Kidney capillary endothelial cell (primary cell): ENCODE measurements around the gene PAN3.
"Not testable (repeated sequence)": the region's sequence is repeated elsewhere in the genome, so short reads cannot be mapped to it uniquely, and the experiment has no call there.

Experiments used
- DNase-seq: peaks from one replicate; pipeline ENCODE4 v3.0.0-alpha.2; 2018; ENCODE audit warnings: low spot score

The PAN3 gene

DNA sequence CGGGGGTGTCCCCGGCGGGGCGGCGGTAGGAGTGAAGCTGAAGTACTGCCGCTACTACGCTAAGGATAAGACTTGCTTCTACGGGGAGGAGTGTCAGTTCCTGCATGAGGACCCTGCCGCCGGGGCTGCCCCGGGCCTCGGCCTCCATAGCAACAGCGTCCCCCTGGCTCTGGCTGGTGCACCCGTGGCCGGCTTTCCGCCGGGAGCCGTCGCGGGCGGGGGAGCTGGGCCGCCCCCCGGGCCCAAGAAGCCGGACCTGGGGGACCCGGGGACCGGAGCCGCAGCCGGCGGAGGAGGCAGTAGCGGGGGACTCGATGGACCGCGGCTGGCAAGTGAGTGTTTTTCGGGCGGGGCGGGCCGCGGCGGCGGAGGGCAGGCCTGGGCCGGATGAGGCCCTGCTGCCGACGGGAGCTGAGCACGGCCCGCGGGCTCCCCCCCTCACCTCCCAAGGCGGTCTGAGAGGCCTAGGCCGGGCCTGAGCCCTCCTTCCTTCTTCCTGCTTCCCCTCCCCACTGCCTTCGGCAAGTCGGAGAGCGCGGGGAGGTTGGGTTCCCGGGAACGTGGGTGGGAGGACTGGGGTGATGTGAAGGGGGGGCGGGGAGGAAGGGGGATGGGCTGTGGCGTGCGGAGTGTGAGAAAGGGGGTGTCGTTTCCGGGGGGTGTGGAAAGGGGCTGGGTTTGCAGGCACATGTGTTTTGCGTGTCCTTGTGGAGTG is 568 bp downstream of the PAN3 start:
- peak; percentile 36 for DNase-seq

DNA sequence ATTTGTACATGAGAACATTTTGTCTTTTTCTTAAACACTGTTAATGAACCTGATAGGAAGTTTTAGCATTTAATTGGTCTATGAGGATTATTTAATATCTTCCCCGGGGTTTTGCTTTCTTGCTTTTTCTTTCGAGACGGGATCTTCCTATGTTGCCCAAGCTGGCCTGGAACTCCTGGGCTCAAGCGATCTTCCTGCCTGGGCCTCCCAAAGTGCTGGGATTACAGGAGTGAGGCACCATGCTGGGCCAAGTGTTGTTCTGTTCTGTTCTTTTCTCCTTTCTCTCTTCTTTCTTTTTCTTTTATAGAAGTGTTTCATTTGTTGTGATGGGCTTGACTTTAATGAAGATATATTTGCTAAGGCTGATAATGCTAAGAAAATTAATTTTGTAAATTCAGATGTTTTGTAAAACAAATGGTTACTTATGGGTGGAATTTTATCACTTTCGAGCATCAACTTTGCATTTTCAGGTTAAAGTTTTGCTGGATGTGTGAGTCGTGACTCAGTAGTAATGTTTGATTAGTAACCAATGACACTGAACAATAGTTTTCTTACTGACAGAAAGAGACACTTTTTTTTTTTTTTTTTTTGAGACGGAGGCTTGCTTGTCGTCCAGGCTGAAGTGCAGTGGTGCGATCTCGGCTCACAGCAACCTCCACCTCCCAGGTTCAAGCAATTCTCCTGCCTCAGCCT is 2.2 kb downstream of the PAN3 start:
- no peak for DNase-seq

DNA sequence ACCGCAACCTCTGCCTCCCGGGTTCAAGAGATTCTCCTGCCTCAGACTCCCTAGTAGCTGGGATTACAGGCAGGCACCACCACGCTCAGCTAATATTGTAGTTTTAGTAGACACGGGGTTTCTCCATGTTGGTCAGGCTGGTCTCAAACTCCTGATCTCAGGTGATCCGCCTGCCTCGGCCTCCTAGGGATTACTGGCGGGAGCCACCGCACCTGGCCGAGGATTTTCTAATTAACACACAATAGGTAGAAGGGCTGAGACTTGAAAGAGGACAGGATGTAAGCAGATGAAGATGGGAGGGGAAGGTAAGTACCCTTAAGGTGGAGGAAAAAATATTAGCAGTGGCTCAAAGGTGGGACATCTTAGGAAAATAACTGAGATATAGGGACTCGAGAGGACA is 3.2 kb downstream of the PAN3 start:
- not testable (repeated sequence) for DNase-seq

DNA sequence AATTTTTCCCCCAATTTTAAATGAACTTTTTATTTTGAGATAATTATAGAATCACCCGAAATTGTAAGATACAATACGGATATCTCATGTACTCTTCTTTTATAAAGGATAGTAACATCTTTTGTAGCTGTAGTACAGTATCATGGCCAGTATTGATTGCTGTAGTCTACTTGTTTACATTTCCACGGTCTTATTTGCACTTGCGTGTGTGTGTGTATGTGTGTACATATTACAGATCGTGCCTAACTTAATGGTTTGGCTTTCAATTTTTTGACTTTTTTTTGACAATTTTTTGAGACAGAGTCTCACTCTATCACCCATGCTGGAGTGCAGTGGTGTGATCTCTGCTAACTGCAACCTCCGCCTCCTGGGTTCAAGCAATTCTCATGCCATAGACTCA is 6.7 kb downstream of the PAN3 start:
- no peak for DNase-seq

DNA sequence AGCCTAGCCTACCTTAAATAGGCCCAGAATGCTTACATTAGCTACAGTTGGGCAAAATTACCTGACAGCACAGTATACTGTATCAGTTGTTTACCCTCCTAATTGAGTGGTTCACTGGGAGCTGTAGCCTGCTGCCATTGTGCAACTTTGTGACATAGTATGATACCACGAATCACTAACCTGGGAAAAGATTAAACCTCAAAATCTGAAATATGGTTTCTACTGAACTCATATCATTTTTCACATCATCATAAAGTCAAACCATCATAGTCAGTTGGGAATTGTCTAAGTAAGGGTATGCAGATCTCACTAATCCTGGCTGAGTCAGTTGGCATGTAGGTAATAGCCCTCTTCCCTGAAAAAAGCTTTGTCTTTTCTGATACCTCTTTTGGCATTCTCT is 9.2 kb downstream of the PAN3 start:
- no peak for DNase-seq

DNA sequence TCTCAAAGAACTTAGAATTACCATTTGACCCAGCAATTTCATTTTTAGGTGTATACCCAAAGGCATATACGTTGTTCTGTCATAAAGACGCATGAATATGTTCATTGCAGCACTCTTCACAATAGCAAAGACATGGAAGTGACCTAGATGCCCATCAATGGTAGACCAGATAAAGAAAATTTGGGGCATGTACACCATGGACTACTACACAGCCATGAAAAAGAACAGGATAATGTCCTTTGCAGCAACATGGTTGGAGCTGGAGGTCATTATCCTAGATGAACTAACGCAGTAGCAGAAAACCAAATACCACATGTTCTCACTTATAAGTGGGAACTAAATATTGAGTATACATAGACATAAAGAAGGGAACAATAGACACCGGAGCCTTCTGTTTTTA is 20.7 kb downstream of the PAN3 start:
- DNase-seq = no peak

DNA sequence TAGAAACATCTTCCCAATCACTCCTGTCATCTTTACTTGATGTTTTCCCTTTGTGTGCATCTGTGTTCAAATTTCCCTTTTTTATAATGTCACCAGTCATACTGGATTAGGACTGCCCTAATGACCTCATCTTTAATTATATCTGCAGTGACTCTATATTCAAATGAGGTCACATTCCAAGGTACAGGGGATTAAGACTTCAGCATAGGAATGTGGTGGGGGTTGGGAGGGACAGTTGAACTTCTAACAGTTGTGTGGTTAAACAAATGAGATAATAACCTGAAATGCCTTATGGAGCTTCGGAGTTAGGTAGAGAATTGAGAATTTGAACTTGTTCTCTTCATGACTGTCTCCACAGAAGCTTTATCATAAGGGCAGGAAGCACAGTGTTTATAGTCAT is 23.0 kb downstream of the PAN3 start:
- peak; percentile 26 for DNase-seq

DNA sequence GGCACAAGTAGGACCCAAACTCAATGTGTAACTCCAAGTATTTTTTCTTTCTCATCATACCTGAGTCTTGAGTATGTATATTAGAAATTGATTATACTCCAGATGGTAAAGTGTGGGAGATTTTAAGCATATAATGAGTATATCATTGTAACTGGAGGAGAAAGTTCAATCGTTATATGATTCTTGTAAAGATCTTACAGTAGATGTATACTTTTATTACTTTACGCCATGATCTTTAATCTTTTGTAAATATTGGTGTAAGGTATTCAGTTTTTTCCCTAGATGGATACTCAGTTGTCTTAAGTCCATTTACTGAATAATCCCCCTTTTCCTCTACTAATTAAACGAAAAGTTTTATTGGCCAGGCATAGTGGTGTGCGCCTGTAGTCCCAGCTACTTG is 25.2 kb downstream of the PAN3 start:
- DNase-seq = no peak

DNA sequence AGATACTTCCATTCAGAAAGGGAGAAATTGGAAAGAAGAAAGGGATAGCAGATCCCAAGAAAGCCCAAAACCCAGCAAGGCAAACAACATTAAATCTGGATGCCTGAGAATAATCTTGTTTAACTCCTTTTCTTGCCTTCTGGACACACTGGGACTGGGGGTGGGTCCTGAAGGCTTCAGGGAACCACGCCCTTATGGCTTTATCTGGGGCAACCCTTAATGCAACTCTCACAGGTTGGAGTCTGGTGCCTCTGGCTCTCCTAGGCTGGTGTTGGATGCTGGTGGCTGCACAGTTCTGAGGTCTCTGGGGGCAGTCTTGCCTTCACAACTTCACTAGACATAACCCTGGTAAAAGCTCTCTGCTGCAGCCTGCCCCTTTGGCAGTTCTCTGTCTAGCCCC is 27.9 kb downstream of the PAN3 start:
- no peak for DNase-seq

DNA sequence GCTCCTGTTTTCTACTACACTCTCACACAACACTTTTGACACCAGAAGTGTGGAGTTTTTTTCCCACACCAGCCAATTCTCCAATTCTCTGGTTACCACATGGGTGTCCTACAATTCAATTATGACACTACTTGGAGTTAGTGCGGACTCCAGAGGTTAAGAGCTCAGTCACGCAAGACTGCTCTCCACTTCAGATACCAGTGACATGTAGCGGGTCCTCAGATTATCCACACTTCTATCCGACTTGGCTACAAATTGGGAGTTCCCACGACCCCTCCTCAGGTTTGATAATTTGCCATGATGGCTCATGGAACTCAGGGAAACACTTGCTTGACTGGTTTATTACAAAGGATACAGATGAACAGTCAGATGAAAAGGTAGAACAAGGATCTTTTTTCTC is 32.9 kb downstream of the PAN3 start:
- DNase-seq = no peak

DNA sequence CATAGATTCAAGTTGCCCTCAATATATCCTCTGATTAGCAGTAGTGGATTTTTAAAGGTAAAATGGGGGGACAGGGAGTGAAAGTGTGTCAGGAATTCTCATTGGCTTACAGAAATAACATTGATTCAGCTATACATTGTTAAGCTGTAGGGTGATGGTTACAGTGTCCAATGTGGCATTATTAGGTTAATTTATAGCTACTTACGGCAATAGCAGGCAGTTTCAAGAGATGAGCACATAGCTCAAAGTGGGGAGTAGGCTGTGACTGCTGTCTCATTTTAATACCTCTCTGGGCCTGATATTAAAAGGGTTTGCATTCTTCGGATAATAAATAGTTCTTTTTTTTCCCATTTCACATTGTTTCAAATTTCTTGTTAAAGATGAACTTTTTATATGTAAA is 34.6 kb downstream of the PAN3 start:
- DNase-seq = no peak

DNA sequence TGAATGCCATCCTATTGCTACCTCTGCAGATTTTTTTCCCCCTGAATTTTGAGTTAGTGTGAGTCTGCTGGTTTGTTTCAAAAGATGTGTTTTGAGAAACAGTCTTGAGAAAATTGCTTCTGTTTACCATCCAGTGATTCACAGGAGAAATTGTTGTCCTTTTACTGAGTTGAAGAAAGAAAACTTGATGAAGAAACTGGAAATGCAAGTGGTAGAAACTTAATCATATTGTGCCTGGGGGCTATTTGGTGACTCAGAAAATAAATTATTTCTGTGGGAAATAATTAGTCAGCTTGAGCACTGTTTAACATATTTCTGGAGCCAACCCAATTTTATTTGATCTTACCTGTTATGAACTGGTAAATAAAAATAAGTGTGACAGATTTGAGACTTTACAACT is 35.4 kb downstream of the PAN3 start:
- DNase-seq = no peak

DNA sequence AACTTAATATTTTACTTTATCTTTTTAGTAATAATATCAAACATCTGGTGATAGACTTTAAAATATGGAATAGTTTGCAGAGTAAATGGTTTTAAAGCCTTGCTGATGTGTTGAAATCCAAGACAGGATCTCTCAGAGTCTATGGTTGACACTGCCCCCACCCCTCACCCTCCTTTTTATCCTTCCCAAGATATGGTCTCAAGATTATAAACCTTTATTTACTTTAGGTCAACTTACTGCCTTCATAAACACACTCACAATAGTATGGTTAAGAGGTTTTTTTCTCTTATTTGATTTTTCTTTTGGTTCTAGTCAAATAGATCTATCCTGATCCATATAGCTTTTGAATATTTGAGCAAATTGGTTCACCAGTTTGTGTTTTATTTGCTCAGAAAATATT is 39.0 kb downstream of the PAN3 start:
- no peak for DNase-seq

DNA sequence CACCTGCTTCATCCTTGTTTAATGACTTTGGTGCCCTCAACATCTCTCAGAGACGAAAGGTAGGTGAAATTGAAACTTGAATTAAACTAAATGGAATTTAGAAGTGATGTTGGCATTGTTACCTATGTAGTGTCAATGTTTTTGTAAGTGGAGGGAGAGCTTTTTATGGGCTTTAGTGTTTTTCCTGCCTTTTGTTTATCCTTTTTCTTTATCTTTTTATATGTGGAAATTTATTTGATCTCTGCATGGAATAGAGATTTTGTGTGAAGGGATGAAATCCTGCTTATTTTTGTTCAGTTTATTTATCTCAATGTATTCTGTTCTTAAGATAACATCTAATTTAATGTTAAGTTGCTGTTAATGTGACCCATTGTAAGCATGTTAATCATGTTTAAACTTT is 39.5 kb downstream of the PAN3 start:
- no peak for DNase-seq

DNA sequence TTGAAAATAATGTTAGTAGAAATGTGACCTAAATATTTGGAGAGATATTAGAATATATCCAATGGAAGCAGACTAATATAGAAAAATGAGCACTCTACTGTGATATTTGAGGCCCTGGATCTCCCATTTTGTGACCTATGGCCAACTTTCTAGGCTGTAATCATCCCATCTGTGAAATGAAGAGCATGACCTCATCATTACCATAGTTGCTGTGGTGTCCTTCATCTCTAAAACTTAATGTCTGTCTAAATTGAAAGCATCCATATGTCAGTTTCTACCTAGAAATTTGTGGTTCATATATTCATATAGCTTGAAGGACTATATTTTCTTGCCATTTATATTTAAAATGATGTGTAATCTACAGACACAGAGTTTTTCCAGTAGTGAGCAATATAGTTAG is 41.6 kb downstream of the PAN3 start:
- no peak for DNase-seq

DNA sequence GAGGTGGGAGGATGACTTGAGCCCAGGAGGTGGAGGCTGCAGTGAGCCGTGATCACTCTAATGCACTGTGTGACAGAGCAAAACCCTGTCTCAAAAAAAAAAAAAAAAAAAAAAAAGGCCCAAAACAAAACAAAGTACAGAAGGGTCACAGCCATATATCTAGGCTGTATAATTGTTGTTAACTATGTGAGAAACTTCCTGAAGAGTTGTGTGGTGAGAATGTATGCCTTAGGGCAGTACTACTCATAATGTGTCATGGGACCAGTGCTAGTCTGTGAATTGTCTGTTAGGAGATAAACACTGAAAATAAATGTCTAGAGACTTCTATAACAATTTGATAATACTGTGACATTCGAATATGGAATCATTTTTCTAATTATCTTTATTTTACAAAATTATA is 43.1 kb downstream of the PAN3 start:
- DNase-seq = peak; percentile 75

DNA sequence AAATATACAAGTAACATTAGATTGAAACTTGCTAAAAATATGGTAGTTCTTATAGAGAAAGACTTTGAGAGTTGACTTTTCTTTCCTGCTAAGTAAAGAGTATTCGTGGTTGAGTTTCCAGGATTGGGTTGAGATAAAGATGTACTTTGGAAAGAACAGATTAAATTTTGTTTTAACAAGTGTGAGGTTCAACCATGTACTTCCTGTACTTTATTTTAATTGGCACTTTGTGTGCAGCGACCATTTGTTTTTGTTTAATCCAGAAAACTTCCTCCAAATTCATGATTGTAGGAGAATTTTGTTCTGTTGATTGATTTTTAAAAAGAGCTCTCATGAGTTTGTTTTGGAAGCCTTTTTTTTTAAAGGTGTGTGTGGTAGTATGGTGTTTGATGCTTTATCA is 46.9 kb downstream of the PAN3 start:
- no peak for DNase-seq

DNA sequence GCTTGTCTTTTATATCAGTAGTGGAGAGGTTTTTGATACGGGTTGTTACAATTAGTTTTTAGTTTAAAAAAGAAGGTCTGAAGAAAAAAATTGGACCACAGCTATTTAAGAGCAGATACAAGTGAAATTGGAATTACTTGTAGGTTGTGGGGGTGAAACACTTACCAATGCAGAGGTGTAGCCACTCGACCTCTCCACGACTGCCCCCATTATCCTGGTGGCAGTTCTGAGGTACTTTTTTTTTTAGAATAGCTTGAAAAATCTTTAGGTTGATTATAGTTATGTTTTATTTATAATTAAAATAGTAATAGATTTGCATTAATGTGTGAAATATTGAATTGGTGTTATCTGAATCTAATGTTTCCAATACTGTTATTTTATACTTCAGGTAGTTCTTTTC is 60.7 kb downstream of the PAN3 start:
- no peak for DNase-seq

DNA sequence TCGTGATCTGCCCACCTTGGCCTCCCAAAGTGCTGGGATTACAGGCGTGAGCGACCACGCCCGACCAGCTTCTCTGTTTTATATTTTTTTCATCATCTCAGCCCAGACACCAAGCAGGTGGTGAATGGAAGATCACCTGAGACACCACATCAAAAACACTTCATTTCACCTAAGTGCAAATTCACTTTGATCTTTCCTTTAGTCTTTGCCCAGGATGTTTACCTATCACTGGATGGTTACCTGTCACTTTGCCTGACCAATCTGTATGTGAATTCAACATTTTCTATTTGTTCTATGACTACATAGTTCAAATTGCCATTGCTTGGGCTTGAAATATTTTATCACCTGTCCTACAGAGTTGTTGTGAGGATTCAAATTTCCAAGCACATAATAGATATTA is 65.7 kb downstream of the PAN3 start:
- no peak for DNase-seq

DNA sequence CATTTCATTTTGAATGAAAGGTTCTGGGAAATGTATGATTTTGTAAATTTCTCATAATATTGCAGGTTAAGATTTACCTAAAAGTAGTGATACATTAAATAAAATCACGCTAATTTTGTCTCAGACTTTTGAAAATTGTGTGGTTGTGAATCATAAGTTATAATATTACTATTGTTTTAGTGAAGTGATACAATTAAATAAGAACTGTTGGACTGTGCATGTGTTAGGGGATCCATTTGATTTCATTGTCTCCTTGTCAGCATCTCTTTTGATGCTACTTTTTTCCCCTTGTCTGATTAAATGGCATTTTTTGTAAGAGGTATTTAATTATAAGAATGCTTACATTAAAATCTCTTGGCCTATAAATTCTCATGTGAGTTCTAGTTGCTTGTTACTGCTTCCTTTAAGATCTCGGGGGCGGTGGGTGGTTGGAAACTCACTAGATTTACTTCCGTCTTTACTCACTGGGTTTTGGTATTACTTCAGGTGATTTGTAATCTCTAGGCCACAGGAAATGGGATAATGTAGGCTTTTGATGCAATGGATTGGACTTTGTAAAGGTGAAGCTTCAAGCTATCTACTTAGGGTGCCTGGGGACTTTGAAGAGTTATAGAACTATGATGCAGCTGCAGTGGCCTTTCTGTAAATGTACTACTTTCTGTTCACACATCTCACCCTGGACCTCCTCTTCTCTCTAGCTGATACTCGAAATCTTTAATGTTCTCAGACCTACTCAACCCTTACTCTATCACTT is 66.5 kb downstream of the PAN3 start:
- DNase-seq = no peak

DNA sequence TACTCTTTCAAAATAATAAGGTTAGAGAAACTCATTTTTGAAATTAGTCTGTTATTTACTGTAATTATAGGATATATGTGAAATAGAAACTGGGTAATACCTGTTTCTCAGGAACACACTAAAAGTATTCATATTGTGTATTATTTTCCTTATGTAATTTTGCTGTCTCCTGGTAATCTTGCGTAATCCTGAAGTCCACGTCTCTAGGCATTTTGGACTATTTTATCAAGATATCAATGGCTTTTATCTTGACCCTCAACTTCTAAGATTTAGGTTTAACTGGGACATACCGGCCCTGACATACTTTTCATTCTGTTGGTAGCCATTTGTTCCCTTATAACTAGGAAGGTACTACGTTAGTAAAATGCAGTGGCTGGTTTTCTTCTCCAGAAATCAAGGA is 80.3 kb downstream of the PAN3 start:
- no peak for DNase-seq

DNA sequence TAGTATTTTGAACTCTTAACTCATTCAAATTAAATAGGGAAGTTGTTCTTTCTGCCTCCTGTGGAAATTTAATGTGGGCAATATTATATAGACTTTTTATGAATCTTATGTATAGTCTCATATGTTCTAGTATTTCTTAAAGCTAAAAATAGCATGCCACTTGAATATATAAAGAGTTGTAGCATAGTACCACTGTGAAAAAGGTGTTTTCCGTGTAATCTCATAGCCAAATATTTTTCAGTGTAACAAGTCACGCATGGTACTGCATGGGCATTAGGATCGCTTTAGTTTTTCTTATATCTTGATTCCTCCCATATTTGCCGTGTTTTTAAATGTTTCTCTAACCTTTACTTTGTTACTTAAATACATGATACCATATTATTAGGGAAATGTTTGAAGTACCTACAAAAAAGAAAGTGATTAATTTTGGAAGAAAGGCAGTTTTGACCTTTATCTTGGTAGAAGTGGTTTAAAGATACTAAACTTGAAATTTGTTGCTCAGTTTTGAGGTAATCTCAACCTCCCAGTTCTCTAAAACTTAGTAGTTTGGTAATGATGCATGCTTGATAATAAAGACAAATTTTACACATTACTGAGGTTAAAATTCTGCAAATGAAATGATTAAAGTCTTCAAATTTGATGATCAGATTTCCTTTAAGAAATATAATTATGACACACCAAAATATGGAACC is 81.2 kb downstream of the PAN3 start:
- no peak for DNase-seq

DNA sequence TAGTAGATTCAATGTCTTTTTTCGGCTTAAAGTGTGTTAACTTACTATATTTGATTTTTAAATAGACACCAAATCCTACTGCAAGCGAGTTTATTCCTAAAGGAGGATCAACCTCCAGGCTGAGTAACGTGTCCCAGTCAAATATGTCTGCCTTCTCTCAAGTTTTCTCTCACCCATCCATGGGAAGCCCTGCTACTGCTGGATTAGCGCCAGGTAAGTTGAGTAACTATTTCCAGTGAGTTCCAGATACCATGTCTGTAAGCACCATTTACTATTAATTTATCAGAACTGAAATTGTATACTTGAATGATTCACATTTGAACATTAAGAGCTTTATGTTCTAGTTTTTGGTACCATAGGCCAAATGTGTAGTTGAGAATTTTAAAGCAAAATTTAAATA is 81.8 kb downstream of the PAN3 start:
- no peak for DNase-seq
